RWPE1 (cell line): ENCODE measurements around the gene NOL4L.

Source experiments
- CTCF ChIA-PET: fragments of 350-600 bp; sonication (Branson Sonifier 250); formaldehyde crosslinking; extraction: SDS; loops from one replicate; lab custom pipeline; 2021; lab: Yijun Ruan, JAX
- POLR2A ChIA-PET: fragments of 400-600 bp; formaldehyde crosslinking; extraction: SDS; loops from one replicate; lab custom pipeline; 2020; ENCODE audit warnings: antibody characterized with exemption; ENCODE audit not compliant: low non-redundant PET; lab: Yijun Ruan, JAX
- DNase-seq: peaks from one replicate; pipeline ENCODE4 v3.0.0; 2012; ENCODE audit warnings: low spot score
- H3K27ac ChIP-seq: fragments of 450-650 bp; 2 replicates; pipeline ENCODE4 v1.5.1; 2017
- CTCF ChIP-seq: fragments of 450-650 bp; conservative IDR thresholded peaks from 2 replicates; pipeline ENCODE4 v1.5.1; 2017; ENCODE audit warnings: low read depth, mild to moderate bottlenecking

NOL4L gene

GRCh38 chr20:32521780-32522525, 63.2 kb downstream of the NOL4L start:
- H3K27ac ChIP-seq: no peak overlapping the region
- peak; percentile 94 for TF ChIP-seq CTCF
- CTCF ChIA-PET: interaction anchor here (0.5 to 10.7 kb wide), 25 partner anchors 7 to 482 kb away, joined by 3 to 184 read pairs (median 4); partner anchors contain the start of genes COMMD7 and SUN5
- POLR2A ChIA-PET: no interaction called here
- peak; percentile 92 for DNase-seq

- ChIA-PET POLR2A (interaction anchor here (0.5 kb wide), 1 partner anchor 20 kb away, joined by 9 read pairs; no protein-coding TSS in a partner anchor), CTCF (interaction anchor here (0.6 to 10.7 kb wide), 9 partner anchors 9 to 824 kb away, joined by 3 to 184 read pairs (median 3); no protein-coding TSS in a partner anchor)
- no peak for DNase-seq
- no peak for TF ChIP-seq CTCF
- H3K27ac ChIP-seq: no peak overlapping the region
Observed at GRCh38 chr20:32520927-32521203, 64.3 kb downstream of the NOL4L start.

DNA sequence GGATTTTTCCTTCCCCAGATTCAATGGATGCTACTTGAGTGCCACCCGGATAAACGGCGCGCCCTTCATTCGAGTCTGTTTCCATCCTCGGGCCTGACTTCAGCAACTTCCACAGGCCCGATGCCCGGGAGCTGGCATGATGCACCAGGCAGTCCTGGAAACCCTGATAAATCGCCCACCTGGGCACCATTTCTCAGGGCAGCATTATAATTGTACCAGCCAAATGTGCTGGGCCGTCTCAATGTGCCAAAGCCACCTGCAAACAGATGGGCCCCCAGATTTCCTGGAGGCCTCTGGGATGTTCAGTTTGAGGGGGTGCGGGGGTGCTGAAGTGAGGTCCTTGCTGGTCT, 65.8 kb downstream of the NOL4L start:
- ChIA-PET CTCF (interaction anchor here (0.6 to 10.7 kb wide), 5 partner anchors 10 to 134 kb away, joined by 3 to 184 read pairs (median 4); no protein-coding TSS in a partner anchor), POLR2A (no interaction called here)
- no peak overlapping the region for H3K27ac ChIP-seq
- no peak for TF ChIP-seq CTCF
- no peak for DNase-seq

- CTCF ChIA-PET: interaction anchor here (0.6 to 10.7 kb wide), 5 partner anchors 10 to 155 kb away, joined by 3 to 184 read pairs (median 4); partner anchors contain the start of gene C20orf203
- TF ChIP-seq CTCF: no peak
- DNase-seq: no peak
Observed at GRCh38 chr20:32518593-32519380, 66.3 kb downstream of the NOL4L start.

GRCh38 chr20:32517914-32518592, 67.1 kb downstream of the NOL4L start:
- H3K27ac ChIP-seq: no peak overlapping the region
- no peak for TF ChIP-seq CTCF
- POLR2A ChIA-PET: no interaction called here
- no peak for DNase-seq
- CTCF ChIA-PET: interaction anchor here (0.6 to 1.1 kb wide), 2 partner anchors 9 to 156 kb away, joined by 3 read pairs; partner anchors contain the start of gene C20orf203

More at GRCh38 chr20:32518593-32519380, 66.3 kb downstream of the NOL4L start:
- POLR2A ChIA-PET: no interaction called here
- no peak overlapping the region for H3K27ac ChIP-seq

GRCh38 chr20:32517518-32517873, 67.6 kb downstream of the NOL4L start:
- H3K27ac ChIP-seq: no peak overlapping the region
- CTCF ChIA-PET: no interaction called here

More at GRCh38 chr20:32517518-32517873, 67.6 kb downstream of the NOL4L start:
- no peak for DNase-seq
- TF ChIP-seq CTCF: no peak
- POLR2A ChIA-PET: no interaction called here
